A673 (cell line): ENCODE results near the gene PYY. TPM values are rescaled to one million over a fixed set of nuclear protein-coding genes. Genes with fewer than 3 reads are reported as not detected.

Source experiments
- BruUV-seq: library from RNA; stranded (reverse); fragments of 400-500 nt; replicated peaks from 2 replicates; lab custom pipeline; 2021; lab: Mats Ljungman, UMichigan
- CTCF ChIA-PET: fragments of 300-600 bp; sonication (Branson Sonifier 250); formaldehyde crosslinking; loops from one replicate; lab custom pipeline; 2022; ENCODE audit warnings: antibody characterized with exemption; lab: Charles Lee
- POLR2A ChIA-PET: fragments of 300-600 bp; sonication (Branson Sonifier 250); formaldehyde crosslinking; loops from one replicate; lab custom pipeline; 2022; ENCODE audit warnings: antibody characterized with exemption; ENCODE audit not compliant: low non-redundant PET; lab: Charles Lee
- DNase-seq: peaks from one replicate; pipeline ENCODE4 v3.0.0-alpha.2; 2015; ENCODE audit warnings: low spot score
- H3K27ac ChIP-seq: fragments of 200-600 bp; sonication (generic); 2 replicates; pipeline ENCODE4 v1.5.1; 2016; ENCODE audit warnings: mixed run types, low read depth, mild to moderate bottlenecking, mixed read lengths, antibody characterized with exemption, low read length; ENCODE audit not compliant: poor library complexity, severe bottlenecking
- H3K27me3 ChIP-seq: fragments of 200-600 bp; sonication (generic); replicated peaks from 2 replicates; pipeline ENCODE4 v1.6.1; 2017; ENCODE audit warnings: mixed run types, low read depth, mild to moderate bottlenecking, mixed read lengths, antibody characterized with exemption, low read length; ENCODE audit not compliant: insufficient read depth, poor library complexity
- H3K36me3 ChIP-seq: fragments of 200-600 bp; sonication (generic); 2 replicates; pipeline ENCODE4 v1.6.1; 2016; ENCODE audit warnings: mixed run types, mild to moderate bottlenecking, mixed read lengths, antibody characterized with exemption, low read length; ENCODE audit not compliant: insufficient read depth, poor library complexity, severe bottlenecking
- H3K4me1 ChIP-seq: fragments of 200-600 bp; sonication (generic); 2 replicates; pipeline ENCODE4 v1.6.1; 2017; ENCODE audit warnings: mixed run types, mild to moderate bottlenecking, mixed read lengths, antibody characterized with exemption, low read length; ENCODE audit not compliant: insufficient read depth, poor library complexity, severe bottlenecking
- H3K4me3 ChIP-seq: fragments of 200-600 bp; sonication (generic); 2 replicates; pipeline ENCODE4 v1.5.1; 2016; ENCODE audit warnings: low read depth, mixed run types, mild to moderate bottlenecking, mixed read lengths, low read length; ENCODE audit not compliant: poor library complexity, severe bottlenecking
- H3K9me3 ChIP-seq: fragments of 200-600 bp; sonication (generic); 2 replicates; pipeline ENCODE4 v1.6.1; 2016; ENCODE audit warnings: mixed run types, low read depth, mild to moderate bottlenecking, mixed read lengths, antibody characterized with exemption, low read length; ENCODE audit not compliant: poor library complexity, severe bottlenecking
- EZH2 ChIP-seq: fragments of 200-600 bp; sonication (generic); IDR thresholded peaks from 2 replicates; pipeline ENCODE4 v1.6.1; 2017; ENCODE audit warnings: borderline replicate concordance, low read depth, mild to moderate bottlenecking, mixed read lengths, antibody characterized with exemption, low read length; ENCODE audit not compliant: poor library complexity, severe bottlenecking
- intact Hi-C: fragments of 100-400 bp; cut with micrococcal nuclease; formaldehyde crosslinking; loops from one replicate; pipeline ENCODE4 v1.10.0; 2022; ENCODE audit not compliant: unreplicated experiment
- total RNA-seq: library from RNA; stranded (reverse); gene quantifications from 2 replicates; pipeline ENCODE4 v1.2.3, GENCODE V29; 2021
- TF ChIP-seq, protein P1 (sequence below): fragments of 300-800, 200-600 bp; sonication (generic); conservative IDR thresholded peaks from 2 replicates; pipeline ENCODE4 v1.5.1; 2017; ENCODE audit warnings: low read depth, mild to moderate bottlenecking, antibody characterized with exemption, low read length, moderate library complexity, mixed read lengths

The PYY gene
- total RNA-seq, 1 experiment from 2014 or later, result not detected

DNA sequence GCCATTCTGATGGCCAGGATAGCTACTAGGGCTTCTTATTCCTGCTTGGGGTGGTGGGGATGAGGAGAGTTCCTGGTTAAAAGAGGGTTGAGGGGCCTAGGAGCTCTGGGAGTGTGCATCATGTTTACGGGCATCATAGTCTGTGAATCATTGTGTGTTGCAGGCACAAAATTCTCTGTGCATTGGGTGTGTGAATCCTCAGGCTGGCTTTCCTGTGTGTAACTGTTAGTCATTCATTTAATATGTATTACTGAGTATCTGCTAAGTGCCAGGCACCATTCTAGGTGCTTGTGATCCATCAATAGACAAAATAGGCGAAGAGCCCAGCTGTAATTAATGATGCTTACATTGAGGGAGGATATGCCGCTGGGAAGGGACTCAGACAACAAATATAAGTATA, 17.3 kb downstream of the PYY start:
- BruUV-seq, result no TSS peak
- H3K4me3 ChIP-seq, result no peak overlapping the region
- intact Hi-C loops, result no loop called here

DNA sequence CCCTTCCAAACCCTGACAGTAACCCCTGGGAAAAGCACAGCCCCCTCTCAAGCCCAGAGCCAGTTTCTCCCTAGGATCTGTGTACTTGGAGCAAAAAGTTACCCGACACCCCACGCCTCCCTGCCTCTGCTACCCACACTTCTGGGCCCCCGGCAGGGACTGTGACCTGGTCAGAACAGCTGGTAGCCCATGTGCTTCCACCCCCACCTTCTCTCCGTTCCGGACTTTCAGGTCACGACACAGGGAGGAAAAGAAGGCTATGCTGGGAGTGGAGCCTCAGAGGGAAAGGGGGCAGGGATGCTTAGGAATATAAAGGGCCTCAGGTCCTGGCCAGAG, 17.8 kb downstream of the PYY start:
- TF ChIP-seq, protein P1, sequence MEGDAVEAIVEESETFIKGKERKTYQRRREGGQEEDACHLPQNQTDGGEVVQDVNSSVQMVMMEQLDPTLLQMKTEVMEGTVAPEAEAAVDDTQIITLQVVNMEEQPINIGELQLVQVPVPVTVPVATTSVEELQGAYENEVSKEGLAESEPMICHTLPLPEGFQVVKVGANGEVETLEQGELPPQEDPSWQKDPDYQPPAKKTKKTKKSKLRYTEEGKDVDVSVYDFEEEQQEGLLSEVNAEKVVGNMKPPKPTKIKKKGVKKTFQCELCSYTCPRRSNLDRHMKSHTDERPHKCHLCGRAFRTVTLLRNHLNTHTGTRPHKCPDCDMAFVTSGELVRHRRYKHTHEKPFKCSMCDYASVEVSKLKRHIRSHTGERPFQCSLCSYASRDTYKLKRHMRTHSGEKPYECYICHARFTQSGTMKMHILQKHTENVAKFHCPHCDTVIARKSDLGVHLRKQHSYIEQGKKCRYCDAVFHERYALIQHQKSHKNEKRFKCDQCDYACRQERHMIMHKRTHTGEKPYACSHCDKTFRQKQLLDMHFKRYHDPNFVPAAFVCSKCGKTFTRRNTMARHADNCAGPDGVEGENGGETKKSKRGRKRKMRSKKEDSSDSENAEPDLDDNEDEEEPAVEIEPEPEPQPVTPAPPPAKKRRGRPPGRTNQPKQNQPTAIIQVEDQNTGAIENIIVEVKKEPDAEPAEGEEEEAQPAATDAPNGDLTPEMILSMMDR, result no peak
- no peak for TF ChIP-seq EZH2
- Histone ChIP-seq H3K4me1 (no peaks in the 10 kb centered on the region), H3K27ac (no peak overlapping the region), H3K4me3 (no peak overlapping the region), H3K36me3 (no peaks in the 10 kb centered on the region), H3K9me3 (no peaks in the 10 kb centered on the region), H3K27me3 (no peaks in the 10 kb centered on the region)
- DNase-seq, result no peak
- CTCF ChIA-PET, result interaction anchor here (0.6 kb wide), 1 partner anchor 159 kb away, joined by 3 read pairs; no protein-coding TSS in a partner anchor
- intact Hi-C loops, result no loop called here
- POLR2A ChIA-PET, result no interaction called here
- no TSS peak for BruUV-seq

More for the DNA sequence above, 17.3 kb downstream of the PYY start:
- Histone ChIP-seq H3K27ac (no peak overlapping the region), H3K9me3 (no peaks in the 10 kb centered on the region), H3K27me3 (no peaks in the 10 kb centered on the region), H3K36me3 (no peaks in the 10 kb centered on the region), H3K4me1 (no peaks in the 10 kb centered on the region)
- no peak for DNase-seq
- ChIA-PET CTCF (no interaction called here), POLR2A (no interaction called here)
- TF ChIP-seq, protein P1, result no peak
- TF ChIP-seq EZH2, result no peak

DNA sequence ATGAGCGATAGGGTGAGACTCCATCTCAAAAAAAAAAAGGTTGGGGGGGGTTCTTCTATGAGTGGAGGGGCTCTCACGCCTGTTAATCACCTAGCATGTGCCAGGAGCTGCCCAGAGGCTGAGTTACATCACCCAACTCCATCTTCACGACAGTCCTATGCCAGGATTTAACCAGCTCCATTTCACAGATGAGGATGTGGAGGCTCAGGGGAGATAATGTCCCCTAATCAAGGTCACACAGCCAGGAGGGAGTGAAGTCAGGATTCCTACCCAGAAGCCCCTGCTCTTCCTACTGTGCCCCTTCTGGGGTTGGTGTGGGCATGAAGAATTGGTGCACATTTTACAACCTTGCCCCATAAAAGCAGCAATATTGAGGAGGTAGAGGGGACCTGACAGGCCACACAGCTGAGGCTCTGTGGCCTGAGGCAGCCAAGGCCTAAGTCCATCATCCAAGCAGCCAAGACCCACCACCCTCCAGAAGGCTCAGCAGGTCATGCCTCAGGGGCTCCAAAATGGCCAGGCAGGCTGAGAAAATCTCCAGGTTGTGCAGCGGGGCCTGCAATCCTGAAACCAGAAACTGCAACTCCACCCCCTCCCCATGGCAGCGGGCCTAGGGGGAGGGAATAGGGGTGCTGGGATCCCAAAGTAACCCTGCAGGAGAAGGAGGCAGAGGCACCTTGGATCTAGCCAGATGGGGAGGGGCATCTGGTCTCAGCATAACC, 18.4 kb downstream of the PYY start:
- CTCF ChIA-PET, result interaction anchor here (0.6 kb wide), 1 partner anchor 160 kb away, joined by 3 read pairs; no protein-coding TSS in a partner anchor
- no peak for DNase-seq
- POLR2A ChIA-PET, result no interaction called here
- TF ChIP-seq, protein P1, result no peak
- TF ChIP-seq EZH2, result no peak
- Histone ChIP-seq H3K36me3 (no peaks in the 10 kb centered on the region), H3K27me3 (no peaks in the 10 kb centered on the region), H3K4me3 (no peak overlapping the region), H3K27ac (no peak overlapping the region), H3K4me1 (no peaks in the 10 kb centered on the region), H3K9me3 (no peaks in the 10 kb centered on the region)
- intact Hi-C loops, result no loop called here
- no TSS peak for BruUV-seq
